MCF 10A (cell line): ENCODE measurements around the gene CALML3. TPM values are rescaled to one million over a fixed set of nuclear protein-coding genes. Genes with fewer than 3 reads are reported as not detected.

Source experiments
- BruUV-seq: library from RNA; stranded (reverse); fragments of 400-500 nt; replicated peaks from 2 replicates; lab custom pipeline; 2021; lab: Mats Ljungman, UMichigan
- CTCF ChIA-PET: fragments of 300-600 bp; sonication (Branson Sonifier 250); formaldehyde crosslinking; extraction: SDS; loops from one replicate; lab custom pipeline; 2021; ENCODE audit warnings: antibody characterized with exemption, inconsistent platforms; lab: Yijun Ruan, JAX
- POLR2A ChIA-PET: fragments of 300-600, 350-650 bp; sonication (Branson Sonifier 250); formaldehyde crosslinking; extraction: SDS; loops from one replicate; lab custom pipeline; 2020; ENCODE audit warnings: antibody characterized with exemption, inconsistent platforms; lab: Yijun Ruan, JAX
- DNase-seq: peaks from one replicate; pipeline ENCODE4 v3.0.0-alpha.2; 2018; ENCODE audit not compliant: unreplicated experiment
- H3K27ac Mint-ChIP-seq: one replicate; pipeline ENCODE4 v1.8.0; 2022; ENCODE audit warnings: mild to moderate bottlenecking, low read depth, mixed read lengths; ENCODE audit not compliant: unreplicated experiment
- H3K27me3 Mint-ChIP-seq: one replicate; pipeline ENCODE4 v1.8.0; 2022; ENCODE audit warnings: mixed read lengths; ENCODE audit not compliant: insufficient read depth, unreplicated experiment
- H3K36me3 Mint-ChIP-seq: one replicate; pipeline ENCODE4 v1.8.0; 2022; ENCODE audit warnings: mild to moderate bottlenecking, moderate library complexity, mixed read lengths; ENCODE audit not compliant: insufficient read depth, unreplicated experiment
- H3K4me1 Mint-ChIP-seq: one replicate; pipeline ENCODE4 v1.8.0; 2022; ENCODE audit warnings: mixed read lengths; ENCODE audit not compliant: insufficient read depth, unreplicated experiment
- H3K4me3 Mint-ChIP-seq: one replicate; pipeline ENCODE4 v1.8.0; 2022; ENCODE audit warnings: mild to moderate bottlenecking, moderate library complexity, mixed read lengths; ENCODE audit not compliant: unreplicated experiment
- H3K9me3 Mint-ChIP-seq: one replicate; pipeline ENCODE4 v1.8.0; 2022; ENCODE audit warnings: mixed read lengths; ENCODE audit not compliant: unreplicated experiment
- CTCF ChIP-seq: fragments of 200-600 bp; IDR thresholded peaks from one replicate; pipeline ENCODE4 v1.8.0; 2022; ENCODE audit warnings: antibody characterized with exemption, mild to moderate bottlenecking; ENCODE audit not compliant: unreplicated experiment
- intact Hi-C: fragments of 100-400 bp; cut with micrococcal nuclease; formaldehyde crosslinking; loops from 2 replicates; pipeline ENCODE4 v1.14.1; 2022
- total RNA-seq: library from RNA; stranded (reverse); gene quantifications from 2 replicates; pipeline ENCODE4 v1.2.3, GENCODE V29; 2022

The CALML3 gene
- total RNA-seq, 1 experiment from 2014 or later: 0.75 TPM

- intact Hi-C loops: no loop called here
- Mint-ChIP-seq H3K27ac (no peak overlapping the region), H3K36me3 (no peaks in the 10 kb centered on the region), H3K4me1 (peaks cover 8% of the 10 kb centered on the region), H3K4me3 (no peak overlapping the region), H3K27me3 (no peaks in the 10 kb centered on the region), H3K9me3 (no peaks in the 10 kb centered on the region)
- TF ChIP-seq CTCF: no peak
- no peak for DNase-seq
- POLR2A ChIA-PET: interaction anchor here (0.7 to 1.6 kb wide), 5 partner anchors 11 to 29 kb away, joined by 3 to 5 read pairs (median 3); no protein-coding TSS in a partner anchor
- CTCF ChIA-PET: interaction anchor here (1.8 kb wide), 1 partner anchor 10 kb away, joined by 6 read pairs; the partner anchor contains the start of gene CALML5
- BruUV-seq: no TSS peak
Measured at GRCh38 chr10:5509691-5510090, 15.1 kb upstream of the CALML3 start.

GRCh38 chr10:5510281-5511072 lies 14.3 kb upstream of the CALML3 start:
- no peak overlapping the region for H3K27ac Mint-ChIP-seq
- BruUV-seq: no TSS peak
- CTCF ChIA-PET: interaction anchor here (0.6 to 2.1 kb wide), 4 partner anchors 11 to 112 kb away, joined by 3 to 8 read pairs (median 4); partner anchors contain the start of gene CALML5
- H3K9me3 Mint-ChIP-seq: no peaks in the 10 kb centered on the region
- POLR2A ChIA-PET: interaction anchor here (0.7 to 1.2 kb wide), 4 partner anchors 10 to 28 kb away, joined by 3 to 5 read pairs (median 3); no protein-coding TSS in a partner anchor
- H3K4me3 Mint-ChIP-seq: no peak overlapping the region
- H3K36me3 Mint-ChIP-seq: no peaks in the 10 kb centered on the region
- H3K27me3 Mint-ChIP-seq: no peaks in the 10 kb centered on the region
- H3K4me1 Mint-ChIP-seq: peaks cover 8% of the 10 kb centered on the region
- no peak for TF ChIP-seq CTCF
- intact Hi-C loops: no loop called here
- DNase-seq: no peak

- Mint-ChIP-seq H3K27ac (no peak overlapping the region), H3K4me3 (no peak overlapping the region), H3K4me1 (peaks cover 8% of the 10 kb centered on the region), H3K36me3 (no peaks in the 10 kb centered on the region), H3K9me3 (no peaks in the 10 kb centered on the region), H3K27me3 (no peaks in the 10 kb centered on the region)
- no peak for DNase-seq
- no peak for TF ChIP-seq CTCF
- intact Hi-C loops: no loop called here
- no TSS peak for BruUV-seq
- POLR2A ChIA-PET: interaction anchor here (1.2 kb wide), 1 partner anchor 12 kb away, joined by 3 read pairs; no protein-coding TSS in a partner anchor
- CTCF ChIA-PET: interaction anchor here (0.6 to 2.1 kb wide), 5 partner anchors 8 to 112 kb away, joined by 3 to 8 read pairs (median 3); partner anchors contain the start of gene CALML5
Measured at GRCh38 chr10:5511231-5511884, 13.4 kb upstream of the CALML3 start.

GRCh38 chr10:5511885-5512280 lies 12.9 kb upstream of the CALML3 start:
- H3K36me3 Mint-ChIP-seq: no peaks in the 10 kb centered on the region
- no peak overlapping the region for H3K4me3 Mint-ChIP-seq
- H3K4me1 Mint-ChIP-seq: peaks cover 7% of the 10 kb centered on the region
- no TSS peak for BruUV-seq
- H3K27ac Mint-ChIP-seq: peak overlapping the region; percentile 44
- CTCF ChIA-PET: interaction anchor here (0.6 to 2.1 kb wide), 2 partner anchors 9 to 111 kb away, joined by 3 to 8 read pairs; no protein-coding TSS in a partner anchor
- no peak for DNase-seq
- POLR2A ChIA-PET: no interaction called here
- H3K9me3 Mint-ChIP-seq: no peaks in the 10 kb centered on the region
- H3K27me3 Mint-ChIP-seq: no peaks in the 10 kb centered on the region
- intact Hi-C loops: no loop called here
- TF ChIP-seq CTCF: no peak
